Activated CD4-positive, alpha-beta T cell treated with anti-CD3 and anti-CD28 coated beads, Interleukin-2, amount 50 U/mL, for 1 hour (primary cell): ENCODE measurements around the gene TNIP3.
"Not testable (repeated sequence)": the region's sequence is repeated elsewhere in the genome, so short reads cannot be mapped to it uniquely, and the experiment has no call there.

Source experiments
- DNase-seq: peaks from one replicate; pipeline ENCODE4 v3.0.0-alpha.2; 2020

Gene TNIP3

GRCh38 chr4:121176082-121176934 is 12.2 kb upstream of the TNIP3 start:
- no peak for DNase-seq

GRCh38 chr4:121171477-121171876 is 7.4 kb upstream of the TNIP3 start:
- not testable (repeated sequence) for DNase-seq

- no peak for DNase-seq
Measured at GRCh38 chr4:121168446-121169281, 4.5 kb upstream of the TNIP3 start.

GRCh38 chr4:121166976-121167375 is 2.9 kb upstream of the TNIP3 start:
- DNase-seq, result no peak

- no peak for DNase-seq
Measured at GRCh38 chr4:121165206-121165605, 1.1 kb upstream of the TNIP3 start.

GRCh38 chr4:121156822-121157769 is 7.0 kb downstream of the TNIP3 start:
- peak; percentile 17 for DNase-seq

GRCh38 chr4:121155893-121156292 is 8.2 kb downstream of the TNIP3 start:
- no peak for DNase-seq

GRCh38 chr4:121154103-121154515 is 10.0 kb downstream of the TNIP3 start:
- DNase-seq, result no peak

GRCh38 chr4:121151942-121152341 is 12.2 kb downstream of the TNIP3 start:
- no peak for DNase-seq

GRCh38 chr4:121150486-121150885 is 13.6 kb downstream of the TNIP3 start:
- no peak for DNase-seq

- DNase-seq, result no peak
Measured at GRCh38 chr4:121150003-121150402, 14.1 kb downstream of the TNIP3 start.

GRCh38 chr4:121148621-121149020 is 15.5 kb downstream of the TNIP3 start:
- no peak for DNase-seq

- no peak for DNase-seq
Measured at GRCh38 chr4:121148000-121148399, 16.1 kb downstream of the TNIP3 start.

GRCh38 chr4:121146530-121146929 is 17.6 kb downstream of the TNIP3 start:
- DNase-seq, result no peak

- DNase-seq, result no peak
Measured at GRCh38 chr4:121145430-121145829, 18.7 kb downstream of the TNIP3 start.

GRCh38 chr4:121144021-121144420 is 20.1 kb downstream of the TNIP3 start:
- no peak for DNase-seq

GRCh38 chr4:121143131-121143530 is 21.0 kb downstream of the TNIP3 start:
- DNase-seq, result no peak

GRCh38 chr4:121140716-121141460 is 23.2 kb downstream of the TNIP3 start:
- no peak for DNase-seq

- no peak for DNase-seq
Measured at GRCh38 chr4:121139533-121140222, 24.4 kb downstream of the TNIP3 start.

- DNase-seq, result peak; percentile 11
Measured at GRCh38 chr4:121138039-121138825, 25.9 kb downstream of the TNIP3 start.

- DNase-seq, result no peak
Measured at GRCh38 chr4:121130326-121130660, 33.8 kb downstream of the TNIP3 start.
